HEK293T (cell line): ENCODE measurements around the gene SIMC1.

ENCODE experiments used
- BHLHE40 ChIP-seq: fragments of 450-650 bp; IDR thresholded peaks from 2 replicates; pipeline ENCODE4 v1.6.1; 2016; ENCODE audit warnings: mild to moderate bottlenecking, moderate library complexity, borderline replicate concordance
- ELF4 ChIP-seq: fragments of 450-650 bp; IDR thresholded peaks from 2 replicates; pipeline ENCODE4 v1.6.1; 2017; ENCODE audit warnings: antibody characterized with exemption
- FOXA1 ChIP-seq: fragments of 450-650 bp; IDR thresholded peaks from 2 replicates; pipeline ENCODE4 v1.6.1; 2016; ENCODE audit warnings: mild to moderate bottlenecking
- FOXK2 ChIP-seq: fragments of 450-650 bp; IDR thresholded peaks from 2 replicates; pipeline ENCODE4 v1.6.1; 2016; ENCODE audit warnings: mild to moderate bottlenecking
- FOXM1 ChIP-seq: fragments of 450-650 bp; IDR thresholded peaks from 2 replicates; pipeline ENCODE4 v1.6.1; 2017; ENCODE audit warnings: mild to moderate bottlenecking, borderline replicate concordance
- LEF1 ChIP-seq: fragments of 450-650 bp; IDR thresholded peaks from 2 replicates; pipeline ENCODE4 v1.6.1; 2017; ENCODE audit warnings: mild to moderate bottlenecking, borderline replicate concordance
- NFRKB ChIP-seq: fragments of 450-650 bp; IDR thresholded peaks from 2 replicates; pipeline ENCODE4 v1.6.1; 2016; ENCODE audit warnings: mild to moderate bottlenecking, moderate library complexity
- SUZ12 ChIP-seq: fragments of 450-650 bp; IDR thresholded peaks from 2 replicates; pipeline ENCODE4 v1.6.1; 2016; ENCODE audit warnings: mild to moderate bottlenecking
- TARDBP ChIP-seq: fragments of 450-650 bp; IDR thresholded peaks from 2 replicates; pipeline ENCODE4 v1.6.1; 2016
- ZNF384 ChIP-seq: fragments of 450-650 bp; IDR thresholded peaks from 2 replicates; pipeline ENCODE4 v1.6.1; 2016
- TF ChIP-seq, protein P1 (sequence below): fragments of 450-650 bp; IDR thresholded peaks from 2 replicates; pipeline ENCODE4 v1.6.1; 2016

DNA sequence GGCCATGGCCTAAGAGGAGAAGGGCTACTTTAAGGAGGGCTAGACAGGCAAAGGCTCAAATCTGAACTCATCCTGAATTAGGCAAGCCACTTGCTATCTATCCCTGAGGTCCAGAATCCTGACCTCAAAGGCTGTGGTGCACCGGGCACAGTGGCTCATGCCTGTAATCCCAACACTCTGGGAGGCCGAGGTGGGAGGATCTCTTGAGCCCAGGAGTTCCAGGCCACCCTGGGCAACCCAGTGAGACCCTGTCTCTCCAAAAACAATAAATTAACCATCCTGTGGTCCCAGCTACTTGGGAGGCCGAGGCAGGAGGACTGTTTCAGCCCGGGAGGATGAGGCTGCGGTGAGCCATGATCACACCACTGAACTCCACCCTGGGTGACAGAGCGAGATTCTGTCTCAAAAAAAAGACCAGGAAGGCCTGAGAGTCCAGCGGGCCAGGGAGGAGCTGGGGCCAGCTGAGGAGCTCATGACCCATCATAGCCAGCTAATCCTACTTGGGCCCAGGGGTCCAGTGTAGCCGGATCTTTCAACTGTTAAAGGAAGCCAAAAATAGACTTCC, 146.2 kb downstream of the SIMC1 start:
- TF ChIP-seq FOXM1 (no peak), ZNF384 (no peak), SUZ12 (no peak), FOXK2 (no peak), NFRKB (no peak), LEF1 (no peak), TARDBP (no peak), BHLHE40 (no peak), FOXA1 (no peak), ELF4 (no peak)
- TF ChIP-seq, protein P1, sequence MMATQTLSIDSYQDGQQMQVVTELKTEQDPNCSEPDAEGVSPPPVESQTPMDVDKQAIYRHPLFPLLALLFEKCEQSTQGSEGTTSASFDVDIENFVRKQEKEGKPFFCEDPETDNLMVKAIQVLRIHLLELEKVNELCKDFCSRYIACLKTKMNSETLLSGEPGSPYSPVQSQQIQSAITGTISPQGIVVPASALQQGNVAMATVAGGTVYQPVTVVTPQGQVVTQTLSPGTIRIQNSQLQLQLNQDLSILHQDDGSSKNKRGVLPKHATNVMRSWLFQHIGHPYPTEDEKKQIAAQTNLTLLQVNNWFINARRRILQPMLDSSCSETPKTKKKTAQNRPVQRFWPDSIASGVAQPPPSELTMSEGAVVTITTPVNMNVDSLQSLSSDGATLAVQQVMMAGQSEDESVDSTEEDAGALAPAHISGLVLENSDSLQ = no peak
